ENCODE measurements around the gene TCHP.
A peak's percentile ranks its signal among the peaks of the same experiment; 100 is the strongest.
"Not testable (repeated sequence)": the region's sequence is repeated elsewhere in the genome, so short reads cannot be mapped to it uniquely, and the experiment has no call there.

Gene TCHP

GRCh38 chr12:109879351-109880042, 20.6 kb upstream of the TCHP start:
- DNase-seq, result no peak

GRCh38 chr12:109880043-109880931, 19.8 kb upstream of the TCHP start, which contains the start of gene GLTP:
Gene GLTP, minus strand, starts transcription at chr12:109880541. Its CDS starts 167 bp downstream, at chr12:109880374.
- peak; percentile 78 for DNase-seq

- DNase-seq, result no peak
Observed at GRCh38 chr12:109880938-109881337, 19.1 kb upstream of the TCHP start.

GRCh38 chr12:109881752-109882151, 18.3 kb upstream of the TCHP start:
- DNase-seq, result no peak

- no peak for DNase-seq
Observed at GRCh38 chr12:109883461-109883860, 16.6 kb upstream of the TCHP start.

GRCh38 chr12:109885616-109886015, 14.5 kb upstream of the TCHP start:
- DNase-seq, result no peak

- no peak for DNase-seq
Observed at GRCh38 chr12:109888179-109889020, 11.7 kb upstream of the TCHP start.

GRCh38 chr12:109890620-109891170, 9.4 kb upstream of the TCHP start:
- DNase-seq, result no peak

- DNase-seq, result not testable (repeated sequence)
Observed at GRCh38 chr12:109891731-109892130, 8.3 kb upstream of the TCHP start.

- no peak for DNase-seq
Observed at GRCh38 chr12:109892165-109892715, 7.8 kb upstream of the TCHP start.

- no peak for DNase-seq
Observed at GRCh38 chr12:109892748-109893147, 7.3 kb upstream of the TCHP start.

GRCh38 chr12:109893261-109893995, 6.6 kb upstream of the TCHP start:
- DNase-seq, result no peak

GRCh38 chr12:109894939-109895338, 5.1 kb upstream of the TCHP start:
- no peak for DNase-seq

GRCh38 chr12:109896188-109896587, 3.9 kb upstream of the TCHP start:
- no peak for DNase-seq

GRCh38 chr12:109897029-109897428, 3.0 kb upstream of the TCHP start:
- DNase-seq, result no peak

GRCh38 chr12:109899345-109899744, 729 bp upstream of the TCHP start:
- not testable (repeated sequence) for DNase-seq

GRCh38 chr12:109900752-109901580, 892 bp downstream of the TCHP start:
- no peak for DNase-seq

- no peak for DNase-seq
Observed at GRCh38 chr12:109902891-109903418, 2.9 kb downstream of the TCHP start.

GRCh38 chr12:109905301-109905700, 5.2 kb downstream of the TCHP start:
- DNase-seq, result no peak

Measured in right kidney (tissue), 1 donor.